HepG2 (cell line): ENCODE results near the gene NOL12. TPM values are rescaled to one million over a fixed set of nuclear protein-coding genes. Genes with fewer than 3 reads are reported as not detected.

ENCODE experiments used
- CENPT ChIP-seq: sonication (generic); formaldehyde crosslinking; IDR thresholded peaks from 2 replicates; pipeline ENCODE4 v1.8.0; 2022; ENCODE audit warnings: low read depth, mild to moderate bottlenecking, moderate library complexity, missing genetic modification reagents
- DRAP1 ChIP-seq: IDR thresholded peaks from 2 replicates; pipeline ENCODE4 v1.6.1; 2016; ENCODE audit warnings: missing genetic modification reagents, missing compliant biosample characterization
- ETV6 ChIP-seq: sonication (generic); formaldehyde crosslinking; conservative IDR thresholded peaks from 2 replicates; pipeline ENCODE4 v1.4.0; 2020; ENCODE audit warnings: missing genetic modification reagents
- FOSL2 ChIP-seq: sonication (generic); formaldehyde crosslinking; IDR thresholded peaks from 2 replicates; pipeline ENCODE4 v1.4.0; 2020; ENCODE audit warnings: missing genetic modification reagents
- GABPB1 ChIP-seq: IDR thresholded peaks from 2 replicates; pipeline ENCODE4 v1.6.1; 2016; ENCODE audit warnings: mild to moderate bottlenecking, missing genetic modification reagents, moderate library complexity, missing compliant biosample characterization
- HDAC2 ChIP-seq: sonication (generic); formaldehyde crosslinking; IDR thresholded peaks from 2 replicates; pipeline ENCODE4 v1.4.0; 2020; ENCODE audit warnings: missing genetic modification reagents
- HNRNPH1 ChIP-seq: fragments of 200-400 bp; formaldehyde crosslinking; optimal IDR thresholded peaks from 2 replicates; pipeline ENCODE3; 2017; ENCODE audit warnings: mild to moderate bottlenecking, low read depth, low read length
- HNRNPLL ChIP-seq: fragments of 200-400 bp; formaldehyde crosslinking; IDR thresholded peaks from 2 replicates; pipeline ENCODE4 v1.6.1; 2017; ENCODE audit warnings: mild to moderate bottlenecking, low read depth, low read length; ENCODE audit not compliant: poor library complexity, severe bottlenecking
- MXI1 ChIP-seq: IDR thresholded peaks from 3 replicates; pipeline ENCODE4 v1.6.1; 2012; ENCODE audit warnings: low read depth, low read length, inconsistent platforms, borderline replicate concordance
- MYC ChIP-seq: sonication (generic); formaldehyde crosslinking; IDR thresholded peaks from 2 replicates; pipeline ENCODE4 v1.9.0; 2021; ENCODE audit warnings: missing genetic modification reagents, borderline replicate concordance
- NONO ChIP-seq, 2 experiments: fragments of 450-650 bp in 1 of 2; sonication (generic) in 1 of 2; formaldehyde crosslinking in 1 of 2; IDR thresholded peaks in 1 of 2; conservative IDR thresholded peaks in 1 of 2; 2 replicates each; pipeline versions ENCODE4 v1.6.1 to v1.8.0; 2017 to 2022; ENCODE audit warnings: mild to moderate bottlenecking in 1 of 2, missing genetic modification reagents in 1 of 2, moderate library complexity in 1 of 2
- PCBP2 ChIP-seq: fragments of 200-400 bp; formaldehyde crosslinking; optimal IDR thresholded peaks from 2 replicates; pipeline ENCODE3; 2018; ENCODE audit warnings: low read length, low read depth; ENCODE audit not compliant: poor library complexity, severe bottlenecking
- PRDM15 ChIP-seq: sonication (generic); formaldehyde crosslinking; IDR thresholded peaks from 2 replicates; pipeline ENCODE4 v1.4.0; 2020; ENCODE audit warnings: missing genetic modification reagents
- SP4 ChIP-seq: sonication (generic); formaldehyde crosslinking; IDR thresholded peaks from 2 replicates; pipeline ENCODE4 v1.8.1; 2023; ENCODE audit warnings: mild to moderate bottlenecking, missing genetic modification reagents
- SRF ChIP-seq: IDR thresholded peaks from 2 replicates; pipeline ENCODE4 v1.6.1; 2011; ENCODE audit warnings: mild to moderate bottlenecking, low read depth, low read length, moderate library complexity
- TBL1XR1 ChIP-seq: fragments of 150-350 bp; IDR thresholded peaks from 2 replicates; pipeline ENCODE4 v1.6.1; 2014; ENCODE audit warnings: borderline replicate concordance, low read length; ENCODE audit not compliant: partially characterized antibody
- TOE1 ChIP-seq: sonication (generic); formaldehyde crosslinking; IDR thresholded peaks from 2 replicates; pipeline ENCODE4 v1.4.0; 2020; ENCODE audit warnings: mild to moderate bottlenecking, missing genetic modification reagents
- TSC22D2 ChIP-seq: sonication (generic); formaldehyde crosslinking; IDR thresholded peaks from 2 replicates; pipeline ENCODE4 v1.5.1; 2020; ENCODE audit warnings: missing genetic modification reagents, mild to moderate bottlenecking, borderline replicate concordance
- ZBTB43 ChIP-seq: sonication (generic); formaldehyde crosslinking; conservative IDR thresholded peaks from 2 replicates; pipeline ENCODE4 v1.4.0; 2020; ENCODE audit warnings: missing genetic modification reagents
- ZKSCAN1 ChIP-seq: fragments of 150-350 bp; IDR thresholded peaks from 2 replicates; pipeline ENCODE4 v1.6.1; 2014; ENCODE audit warnings: low read length
- ZNF12 ChIP-seq: sonication (generic); formaldehyde crosslinking; IDR thresholded peaks from 2 replicates; pipeline ENCODE4 v1.5.0; 2020; ENCODE audit warnings: missing genetic modification reagents
- ZNF274 ChIP-seq: sonication (generic); formaldehyde crosslinking; IDR thresholded peaks from 2 replicates; pipeline ENCODE4 v1.5.1; 2020; ENCODE audit warnings: mild to moderate bottlenecking, missing genetic modification reagents
- ZSCAN25 ChIP-seq: sonication (generic); formaldehyde crosslinking; IDR thresholded peaks from 2 replicates; pipeline ENCODE4 v1.8.0; 2022; ENCODE audit warnings: mild to moderate bottlenecking, missing genetic modification reagents
- ZUFSP ChIP-seq: sonication (generic); formaldehyde crosslinking; IDR thresholded peaks from 2 replicates; pipeline ENCODE4 v1.9.0; 2021; ENCODE audit warnings: missing genetic modification reagents, mild to moderate bottlenecking, borderline replicate concordance
- polyA plus RNA-seq, 8 experiments: library from polyadenylated mRNA; depleted of rRNA in 3 of 8; stranded (reverse) in 7 of 8; unstranded in 1 of 8; fragments of >200 nt; fragmentation: Illumina TruSeq in 4 of 8; extraction: Trizol in 4 of 8; gene quantifications; 2 replicates each; pipeline versions ENCODE4 v1.2.1 to v1.2.3, GENCODE V29; 2011 to 2016; ENCODE audit warnings: low read depth in 4 of 8, missing spikeins in 1 of 8, mixed read lengths in 1 of 8; ENCODE audit not compliant: insufficient read depth in 1 of 8
- total RNA-seq, 5 experiments: library from RNA; depleted of rRNA; stranded (reverse); fragments of >200 nt; fragmentation: Illumina TruSeq; extraction: Trizol; gene quantifications; 2 replicates each; pipeline ENCODE4 v1.2.3, GENCODE V29; 2016; ENCODE audit warnings: low read depth in 1 of 5

The NOL12 gene
- total and polyA plus RNA-seq, 2 of the 13 experiments (the other 11 are each of a cell fraction or from before 2014, with no cell fraction given): 14.3 to 31.4 TPM

- TF ChIP-seq ETV6 (CRISPR knock-in tag) (0 out of 2 replicates have a peak, but pooled peaks have one; percentile 22), PRDM15 (0 out of 2 replicates have a peak, but pooled peaks have one; percentile 24), GABPB1 (peak; percentile 65), HDAC2 (CRISPR knock-in tag) (0 out of 2 replicates have a peak, but pooled peaks have one; percentile 59), ZBTB43 (CRISPR knock-in tag) (0 out of 2 replicates have a peak, but pooled peaks have one; percentile 43), ZNF274 (CRISPR knock-in tag) (peak; percentile 69), TBL1XR1 (no peak), TSC22D2 (CRISPR knock-in tag) (no peak), MXI1 (peak; percentile 19; the same call in 1 of the 3 replicates), SRF (no peak), ZNF12 (CRISPR knock-in tag) (no peak), ZKSCAN1 (no peak), NONO (IDR thresholded peaks at IDR 0.05) (no peak), NONO (CRISPR knock-in tag; conservative IDR thresholded peaks at IDR 0.05) (no peak), PCBP2 (no peak), FOSL2 (0 out of 2 replicates have a peak, but pooled peaks have one; percentile 5), HNRNPLL (peak; percentile 37), HNRNPH1 (no peak), DRAP1 (peak; percentile 31; the same call in 1 of the 2 replicates), ZSCAN25 (CRISPR knock-in tag) (peak; percentile 29; the same call in 1 of the 2 replicates), SP4 (no peak), TOE1 (no peak), ZUFSP (no peak), MYC (CRISPR knock-in tag) (peak; percentile 24; the same call in 1 of the 2 replicates), CENPT (no peak)
These were observed 48.9 kb downstream of the NOL12 start (continued) for GRCh38 chr22:37734964-37735451.
